Measurements from ENCODE around the gene CNNM1.

- TF ChIP-seq CTCF (IDR thresholded peaks at IDR 0.05) (no peak), POLR2A (IDR thresholded peaks at IDR 0.05) (no peak), POLR2AphosphoS5 (IDR thresholded peaks at IDR 0.05) (no peak)
Measured at GRCh38 chr10:99331207-99331803, 2.1 kb downstream of the CNNM1 start.

Data from suprapubic skin (tissue), 4 donors.